ENCODE results near the gene TMEM129.

Gene TMEM129

DNA sequence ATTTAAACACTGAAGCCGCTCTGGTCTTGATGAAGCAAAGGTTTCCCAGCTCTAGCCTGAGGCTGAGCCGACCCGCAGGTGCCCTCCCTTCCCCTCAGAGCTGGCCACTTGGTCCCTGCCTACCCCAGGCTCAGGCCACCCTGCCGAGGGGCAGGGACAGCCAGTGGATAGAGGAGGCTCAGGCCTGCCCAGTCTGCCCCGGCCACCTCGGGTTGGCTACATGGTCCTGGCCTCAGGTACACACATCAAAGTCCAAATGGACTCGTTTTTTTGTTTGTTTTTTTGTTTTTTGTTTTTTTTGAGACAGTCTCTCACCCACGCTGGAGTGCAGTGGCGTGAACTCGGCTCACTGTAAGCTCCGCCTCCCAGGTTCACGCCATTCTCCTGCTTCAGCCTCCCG lies 24.0 kb upstream of the TMEM129 start:
- no peak for DNase-seq (ENCODE audit: low read depth, low spot score)

DNA sequence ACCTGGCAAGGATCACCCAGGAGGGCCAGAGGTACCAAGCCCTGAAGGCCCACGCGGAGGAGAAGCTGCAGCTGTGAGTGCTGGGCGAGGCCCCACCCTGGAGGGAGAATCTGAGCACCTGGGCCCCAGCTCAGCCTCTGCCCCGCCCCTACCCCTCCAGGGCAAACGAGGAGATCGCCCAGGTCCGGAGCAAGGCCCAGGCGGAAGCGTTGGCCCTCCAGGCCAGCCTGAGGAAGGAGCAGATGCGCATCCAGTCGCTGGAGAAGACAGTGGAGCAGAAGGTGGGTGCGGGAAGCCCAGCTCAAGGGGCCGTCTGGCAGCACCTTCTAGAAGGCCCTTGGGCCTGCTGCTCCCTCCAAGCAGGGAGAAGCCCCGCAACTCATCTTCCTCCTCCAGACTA lies 23.4 kb upstream of the TMEM129 start:
- DNase-seq (ENCODE audit: low read depth, low spot score), result no peak

DNA sequence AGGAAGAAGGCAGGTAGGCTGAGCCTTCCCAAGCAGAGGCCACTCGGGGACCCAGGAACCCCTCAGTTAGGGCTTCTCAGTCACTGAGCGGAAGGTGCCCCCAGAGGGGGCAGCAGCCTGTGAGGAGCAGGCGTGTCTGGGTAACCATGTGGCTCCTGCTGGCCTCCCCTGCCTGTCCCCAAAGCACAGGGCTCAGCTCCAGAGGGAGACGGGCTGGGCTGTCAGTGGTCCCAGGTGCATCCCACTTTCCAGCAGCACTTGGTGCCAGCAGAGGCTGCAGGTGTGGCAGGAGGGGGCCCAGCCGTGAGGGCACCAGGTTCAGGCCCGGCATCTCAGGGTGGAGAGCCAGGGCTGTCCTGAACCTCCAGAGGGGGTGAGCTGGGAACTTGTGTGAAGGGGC lies 22.9 kb upstream of the TMEM129 start:
- no peak for DNase-seq (ENCODE audit: low read depth, low spot score)

DNA sequence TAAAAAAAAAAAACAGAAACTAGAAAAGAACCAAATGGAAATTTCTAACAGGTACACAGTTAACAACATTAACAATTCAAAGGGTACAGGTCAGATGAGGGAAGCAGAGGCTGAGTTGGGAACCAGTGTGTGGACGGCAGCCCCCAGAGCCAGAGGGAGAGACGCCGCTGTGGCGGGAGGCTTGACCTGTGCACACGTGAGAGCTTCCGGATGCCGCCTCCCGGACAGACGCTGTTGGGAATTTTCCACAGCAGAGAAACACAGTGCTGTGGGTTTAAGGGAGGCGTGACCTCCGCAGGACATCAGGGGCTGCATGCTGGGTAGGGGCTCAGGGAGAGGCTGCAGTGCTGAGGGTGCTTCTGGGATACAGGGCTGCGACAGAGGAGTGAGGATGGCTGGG lies 22.4 kb upstream of the TMEM129 start:
- no peak for DNase-seq (ENCODE audit: low read depth, low spot score)

DNA sequence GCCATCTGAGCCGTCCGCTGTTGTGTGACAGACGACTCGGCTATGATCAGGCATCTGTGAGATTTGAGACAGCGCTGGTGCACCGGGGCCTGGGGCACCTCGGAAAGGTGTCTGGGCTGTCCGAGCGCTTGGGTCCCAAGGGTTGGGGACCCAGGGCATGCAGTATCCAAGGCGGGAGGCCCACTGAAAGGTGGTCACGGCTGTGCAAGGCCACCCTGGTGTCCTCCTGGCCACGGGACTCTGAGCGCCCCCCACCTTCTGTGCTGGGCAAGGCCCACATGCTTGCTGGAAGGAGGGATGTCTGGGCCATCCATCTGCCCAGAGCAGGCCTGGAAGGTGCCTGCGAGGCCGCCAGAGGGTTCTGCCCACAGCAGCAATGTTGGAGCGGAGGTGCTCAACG lies 20.1 kb upstream of the TMEM129 start:
- no peak for DNase-seq (ENCODE audit: low read depth, low spot score)

DNA sequence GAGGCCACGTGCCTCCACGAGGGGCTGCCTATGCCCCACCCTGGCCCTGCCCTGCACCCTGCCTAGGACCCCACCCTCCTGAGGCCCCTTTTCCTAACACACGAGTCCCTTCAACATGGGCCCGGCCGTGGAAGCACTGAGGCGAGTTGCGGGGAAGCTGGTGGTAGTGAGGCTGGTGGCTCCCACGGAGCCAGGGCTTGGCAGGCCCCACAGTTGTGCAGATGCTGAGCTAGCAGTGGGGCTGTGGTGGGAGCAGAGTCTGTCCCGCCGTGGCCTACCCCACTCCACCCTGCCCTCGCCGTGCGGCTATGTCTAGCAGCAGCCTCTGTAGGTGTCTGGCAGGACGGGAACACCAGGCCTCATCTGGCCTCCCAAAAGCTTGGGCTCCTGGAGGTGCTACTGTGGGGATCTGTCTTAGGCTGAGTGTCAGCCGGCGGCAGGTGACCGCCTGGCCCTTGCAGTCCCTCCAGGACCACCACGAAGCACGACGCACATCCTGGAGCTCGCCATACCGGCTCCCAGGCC lies 19.0 kb upstream of the TMEM129 start:
- DNase-seq (ENCODE audit: low read depth, low spot score), result no peak

DNA sequence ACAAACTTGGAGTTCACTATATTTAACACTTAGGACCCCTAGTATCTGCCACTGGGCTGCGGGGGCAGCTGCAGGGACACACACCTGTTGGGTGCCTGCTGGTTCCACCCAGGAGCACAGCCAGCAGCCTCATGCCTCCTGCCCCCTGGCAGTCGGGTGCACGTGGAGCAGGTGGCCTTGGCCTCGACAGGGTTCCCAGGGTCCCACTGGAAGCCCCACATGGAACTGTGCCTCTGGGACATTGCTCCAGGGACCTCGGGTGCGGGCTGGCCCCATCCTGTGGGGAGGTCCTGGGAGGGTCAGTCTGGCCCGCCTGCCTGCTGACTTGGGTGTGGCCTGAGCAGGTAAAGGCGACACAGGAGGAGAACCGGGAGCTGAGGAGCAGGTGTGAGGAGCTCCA lies 18.2 kb upstream of the TMEM129 start:
- DNase-seq (ENCODE audit: low read depth, low spot score), result no peak

DNA sequence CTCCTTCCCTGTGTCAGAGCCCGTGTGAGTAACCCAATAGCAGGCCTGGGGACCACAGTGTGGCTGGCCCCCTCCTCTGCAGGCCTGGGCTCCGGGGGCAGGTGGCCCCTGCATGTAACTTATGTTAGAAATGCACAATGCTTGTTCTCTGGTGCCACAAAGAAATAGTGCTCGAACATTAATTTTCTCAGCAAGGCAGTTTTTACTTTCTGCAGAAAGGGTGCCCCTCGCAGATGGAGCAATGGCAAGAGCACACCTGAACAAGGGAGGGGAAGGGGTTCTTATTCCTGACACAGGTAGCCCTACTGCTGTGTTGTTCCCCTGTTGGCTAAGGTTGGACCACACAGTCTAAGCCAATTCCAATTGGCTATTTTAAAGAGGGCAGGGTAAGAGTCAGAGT lies 17.3 kb upstream of the TMEM129 start:
- no peak for DNase-seq (ENCODE audit: low read depth, low spot score)

DNA sequence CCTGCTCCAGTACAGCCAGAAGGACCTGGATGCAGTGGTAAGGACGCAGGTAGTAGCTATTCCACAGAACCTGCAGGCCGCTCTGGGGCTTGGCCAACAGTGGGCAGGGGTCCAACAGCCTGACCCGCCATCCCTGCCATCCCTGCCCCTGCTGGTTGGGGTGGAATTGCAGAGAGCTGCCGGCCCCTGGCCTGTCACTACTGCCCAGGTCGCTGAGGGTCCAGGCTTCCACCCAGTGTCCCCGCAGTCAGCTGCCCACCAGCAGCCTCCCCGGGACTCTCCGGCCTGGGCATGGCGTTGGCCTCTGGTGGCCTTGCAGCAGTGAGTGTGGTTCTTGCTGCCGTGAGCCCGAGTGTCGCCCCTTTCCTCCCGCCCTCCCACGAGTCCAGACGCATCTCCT lies 16.5 kb upstream of the TMEM129 start:
- DNase-seq (ENCODE audit: low read depth, low spot score), result no peak

DNA sequence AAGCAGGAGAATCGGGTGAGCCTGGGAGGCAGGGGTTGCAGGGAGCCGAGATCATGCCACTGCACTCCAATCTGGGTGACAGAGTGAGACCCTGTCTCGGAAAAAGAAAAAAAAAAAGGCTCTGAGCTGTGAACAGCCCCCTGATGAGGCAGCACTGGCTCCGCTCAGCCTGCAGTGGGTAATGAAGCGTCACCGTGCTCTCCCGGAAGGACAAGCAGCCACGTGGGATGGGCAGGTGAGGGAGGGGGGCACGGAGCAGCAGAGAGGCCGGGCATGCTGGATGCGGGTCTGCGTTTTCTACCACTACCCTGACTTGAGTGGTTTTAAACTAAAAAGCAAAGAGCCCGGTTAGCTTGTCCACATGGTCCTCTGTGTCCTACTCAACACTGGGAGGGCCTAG lies 15.7 kb upstream of the TMEM129 start:
- no peak for DNase-seq (ENCODE audit: low read depth, low spot score)

DNA sequence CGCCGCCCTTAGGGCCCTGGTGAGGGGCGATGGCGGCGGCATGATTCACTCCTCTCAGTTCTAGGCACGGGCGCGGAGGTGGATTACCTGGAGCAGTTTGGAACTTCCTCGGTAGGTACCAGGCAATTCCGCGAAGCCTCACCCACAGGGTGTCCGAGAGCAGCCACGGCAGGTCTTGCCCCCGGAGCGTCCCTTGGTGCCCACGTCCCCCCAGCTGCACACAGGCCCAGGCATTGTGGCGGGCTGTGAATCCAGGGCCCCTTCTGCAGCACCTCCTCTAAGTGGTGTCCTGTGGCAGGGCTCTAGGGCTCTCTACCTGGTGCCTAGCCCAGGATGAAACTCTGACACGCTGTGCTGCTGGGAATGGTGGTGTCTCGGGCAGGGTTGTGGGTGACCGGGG lies 14.1 kb upstream of the TMEM129 start:
- no peak for DNase-seq (ENCODE audit: low read depth, low spot score)

DNA sequence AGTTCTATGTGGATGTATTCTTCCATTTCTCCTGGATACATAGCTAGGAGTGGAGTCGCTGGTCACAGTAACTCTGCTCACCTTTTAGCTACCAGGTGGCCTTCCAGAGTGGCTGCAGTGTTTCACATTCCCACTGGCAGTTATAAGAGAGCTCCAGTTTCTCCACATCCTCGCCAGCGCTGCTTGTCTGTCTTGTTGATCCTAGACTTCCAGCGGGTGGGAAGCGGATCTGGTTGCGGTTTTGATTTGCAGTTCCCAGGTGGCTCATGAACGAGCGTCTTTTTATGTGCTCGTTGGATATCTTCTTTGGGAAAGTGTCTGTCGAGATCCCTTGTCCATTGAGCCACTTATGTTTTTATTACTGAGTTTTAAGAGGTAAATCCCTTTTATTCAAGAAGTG lies 11.8 kb upstream of the TMEM129 start:
- no peak for DNase-seq (ENCODE audit: low read depth, low spot score)

DNA sequence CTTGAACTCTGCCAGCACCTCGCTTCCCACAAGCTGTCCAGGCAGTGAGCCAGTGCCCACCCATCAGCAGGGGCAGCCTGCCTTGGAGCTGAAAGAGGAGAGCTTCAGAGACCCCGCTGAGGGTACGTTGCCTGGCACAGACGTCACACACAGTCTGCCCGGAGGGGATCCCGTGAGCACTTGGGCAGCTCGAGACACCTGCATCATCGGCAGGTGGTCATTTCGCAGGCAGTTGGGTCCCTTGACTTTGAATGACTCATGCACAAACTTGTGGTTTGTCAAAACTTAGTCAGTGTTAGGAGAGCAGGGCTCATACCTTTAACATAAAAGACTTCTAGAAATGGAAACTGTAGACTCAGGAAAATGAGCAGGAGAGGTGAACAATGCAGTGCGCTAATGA lies 10.1 kb upstream of the TMEM129 start:
- no peak for DNase-seq (ENCODE audit: low read depth, low spot score)

DNA sequence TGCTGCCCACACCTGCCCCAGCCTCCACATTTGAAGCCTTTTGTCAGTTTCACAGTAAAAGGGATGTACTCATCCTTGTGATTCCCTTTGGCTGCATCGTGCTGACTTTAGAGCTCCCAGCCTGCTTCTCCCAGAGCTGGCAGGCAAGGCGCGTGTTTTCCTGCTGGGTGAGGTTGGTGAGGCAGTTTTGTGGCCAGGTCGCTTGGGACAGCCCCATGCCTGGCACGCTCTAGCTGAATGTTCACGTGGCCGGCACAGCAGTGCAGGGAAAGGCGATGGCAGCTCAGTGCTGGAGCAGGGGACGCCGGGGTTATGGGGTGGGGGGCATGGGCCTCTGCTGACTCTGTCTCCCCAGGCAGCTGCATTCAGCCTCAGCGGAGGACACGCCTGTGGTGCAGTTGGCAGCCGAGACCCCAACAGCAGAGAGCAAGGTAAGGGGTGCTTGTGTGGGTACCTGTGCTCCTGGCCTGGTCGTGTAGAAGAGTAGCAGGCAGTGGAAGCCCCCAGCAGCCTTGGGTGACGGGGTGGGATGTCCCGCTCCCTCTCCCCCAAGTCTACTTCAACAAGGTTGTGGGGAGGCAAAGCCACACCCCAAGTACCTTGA lies 9.5 kb upstream of the TMEM129 start:
- DNase-seq (ENCODE audit: low read depth, low spot score), result no peak

DNA sequence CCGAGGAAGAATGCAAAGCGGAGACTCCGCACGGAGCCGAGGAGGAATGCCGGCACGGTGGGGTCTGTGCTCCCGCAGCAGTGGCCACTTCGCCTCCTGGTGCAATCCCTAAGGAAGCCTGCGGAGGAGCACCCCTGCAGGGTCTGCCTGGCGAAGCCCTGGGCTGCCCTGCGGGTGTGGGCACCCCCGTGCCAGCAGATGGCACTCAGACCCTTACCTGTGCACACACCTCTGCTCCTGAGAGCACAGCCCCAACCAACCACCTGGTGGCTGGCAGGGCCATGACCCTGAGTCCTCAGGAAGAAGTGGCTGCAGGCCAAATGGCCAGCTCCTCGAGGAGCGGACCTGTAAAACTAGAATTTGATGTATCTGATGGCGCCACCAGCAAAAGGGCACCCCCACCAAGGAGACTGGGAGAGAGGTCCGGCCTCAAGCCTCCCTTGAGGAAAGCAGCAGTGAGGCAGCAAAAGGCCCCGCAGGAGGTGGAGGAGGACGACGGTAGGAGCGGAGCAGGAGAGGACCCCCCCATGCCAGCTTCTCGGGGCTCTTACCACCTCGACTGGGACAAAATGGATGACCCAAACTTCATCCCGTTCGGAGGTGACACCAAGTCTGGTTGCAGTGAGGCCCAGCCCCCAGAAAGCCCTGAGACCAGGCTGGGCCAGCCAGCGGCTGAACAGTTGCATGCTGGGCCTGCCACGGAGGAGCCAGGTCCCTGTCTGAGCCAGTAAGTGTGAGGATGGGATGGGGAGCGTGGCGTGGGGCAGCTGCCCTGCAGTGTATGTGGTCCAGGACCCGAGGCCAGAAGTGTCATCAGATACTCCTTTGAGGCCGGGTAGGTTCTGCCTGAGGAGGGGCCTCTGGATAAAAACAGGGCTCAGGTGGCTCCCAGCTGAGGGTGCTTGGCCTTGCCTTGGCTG lies 7.2 kb upstream of the TMEM129 start:
- no peak for DNase-seq (ENCODE audit: low read depth, low spot score)

DNA sequence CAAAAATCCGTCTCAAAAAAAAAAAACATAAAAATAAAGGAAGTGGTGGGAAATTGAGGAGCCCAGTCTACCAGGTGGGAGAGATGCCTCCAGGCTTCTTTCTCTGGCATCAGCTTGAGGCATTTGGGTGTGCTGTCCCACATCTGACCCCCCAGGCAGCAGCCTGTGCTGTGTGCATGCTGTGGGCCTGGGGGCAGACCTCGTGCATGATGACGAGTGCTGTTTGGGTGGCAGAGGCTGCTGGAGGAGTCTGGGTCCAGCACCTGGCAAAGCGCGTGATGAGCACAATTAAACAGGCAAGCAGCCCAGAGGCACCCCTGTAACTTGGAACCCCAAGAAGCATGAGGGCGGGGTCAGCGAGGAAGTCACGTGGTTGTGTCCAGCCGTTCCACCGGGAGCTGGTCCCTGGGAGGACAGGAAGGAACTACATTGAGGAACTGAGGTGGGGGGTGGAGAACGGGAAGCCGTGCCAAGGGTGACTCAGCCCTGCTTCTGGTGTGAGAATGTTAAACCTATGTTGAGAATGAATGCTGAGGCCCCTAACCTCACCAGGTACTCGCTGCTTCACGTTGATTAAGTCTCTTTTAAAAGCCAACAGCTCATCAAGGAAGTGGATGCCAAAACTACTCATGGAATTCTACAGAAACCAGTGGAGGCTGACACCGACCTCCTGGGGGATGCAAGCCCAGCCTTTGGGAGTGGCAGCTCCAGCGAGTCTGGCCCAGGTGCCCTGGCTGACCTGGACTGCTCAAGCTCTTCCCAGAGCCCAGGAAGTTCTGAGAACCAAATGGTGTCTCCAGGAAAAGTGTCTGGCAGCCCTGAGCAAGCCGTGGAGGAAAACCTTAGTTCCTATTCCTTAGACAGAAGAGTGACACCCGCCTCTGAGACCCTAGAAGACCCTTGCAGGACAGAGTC lies 6.3 kb upstream of the TMEM129 start:
- no peak for DNase-seq (ENCODE audit: low read depth, low spot score)

DNA sequence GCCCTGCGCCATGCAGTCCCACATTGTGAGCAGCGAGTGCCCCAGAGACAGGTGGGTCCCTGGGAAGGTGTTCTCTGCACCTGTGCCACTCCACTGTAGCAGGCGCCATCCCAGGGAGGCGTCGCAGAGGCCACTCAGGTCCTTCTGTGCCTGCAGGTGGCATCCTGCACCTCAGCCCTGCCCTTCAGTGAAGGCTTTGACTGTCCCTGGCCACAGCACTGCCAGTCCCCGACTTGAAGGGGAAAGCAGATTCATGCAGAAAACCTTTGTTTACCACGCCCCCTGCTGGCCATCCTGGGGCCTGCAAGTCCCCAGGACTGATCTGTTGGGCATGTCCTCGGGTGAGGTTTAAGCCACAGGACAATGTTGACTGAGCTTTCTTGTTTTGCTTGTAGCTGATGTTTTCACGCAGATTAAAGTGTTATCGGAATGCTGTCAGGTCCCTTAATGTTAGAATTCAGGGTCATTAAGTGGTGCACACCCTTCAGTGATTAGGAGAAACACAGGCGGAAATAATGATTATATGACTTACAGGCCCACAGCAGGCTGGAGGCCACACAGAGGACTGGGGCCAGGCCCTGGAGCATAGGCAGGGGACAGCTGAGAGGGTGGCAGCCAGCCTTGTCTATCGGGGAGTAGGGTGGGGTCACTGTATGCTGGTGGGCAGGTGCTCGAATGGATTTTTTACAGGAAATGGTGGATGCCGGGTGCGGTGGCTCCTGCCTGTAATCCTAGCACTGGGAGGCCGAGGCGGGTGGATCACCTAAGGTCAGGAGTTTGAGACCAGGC lies 5.2 kb upstream of the TMEM129 start:
- DNase-seq (ENCODE audit: low read depth, low spot score), result peak; percentile 52

DNA sequence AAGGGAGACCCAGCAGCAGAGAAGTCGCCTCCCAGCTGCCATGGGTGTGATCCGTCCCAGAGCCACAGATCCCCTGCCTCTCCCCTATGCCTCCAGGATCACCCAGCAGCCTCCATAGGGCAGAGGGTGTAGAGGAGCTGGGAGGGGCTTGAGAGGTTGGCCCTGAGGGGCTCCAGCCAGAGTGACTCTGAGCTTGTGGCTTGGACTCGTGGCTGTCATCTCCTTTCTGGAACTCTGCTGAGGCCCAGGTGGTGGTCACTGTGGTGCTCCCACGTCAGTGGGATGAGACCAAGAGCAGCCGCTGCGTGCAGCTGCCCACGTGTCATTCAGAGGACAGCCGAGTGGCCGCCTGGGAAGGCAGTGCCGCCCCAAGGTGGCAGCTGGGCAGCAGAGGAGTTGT lies 4.4 kb upstream of the TMEM129 start:
- no peak for DNase-seq (ENCODE audit: low read depth, low spot score)

DNA sequence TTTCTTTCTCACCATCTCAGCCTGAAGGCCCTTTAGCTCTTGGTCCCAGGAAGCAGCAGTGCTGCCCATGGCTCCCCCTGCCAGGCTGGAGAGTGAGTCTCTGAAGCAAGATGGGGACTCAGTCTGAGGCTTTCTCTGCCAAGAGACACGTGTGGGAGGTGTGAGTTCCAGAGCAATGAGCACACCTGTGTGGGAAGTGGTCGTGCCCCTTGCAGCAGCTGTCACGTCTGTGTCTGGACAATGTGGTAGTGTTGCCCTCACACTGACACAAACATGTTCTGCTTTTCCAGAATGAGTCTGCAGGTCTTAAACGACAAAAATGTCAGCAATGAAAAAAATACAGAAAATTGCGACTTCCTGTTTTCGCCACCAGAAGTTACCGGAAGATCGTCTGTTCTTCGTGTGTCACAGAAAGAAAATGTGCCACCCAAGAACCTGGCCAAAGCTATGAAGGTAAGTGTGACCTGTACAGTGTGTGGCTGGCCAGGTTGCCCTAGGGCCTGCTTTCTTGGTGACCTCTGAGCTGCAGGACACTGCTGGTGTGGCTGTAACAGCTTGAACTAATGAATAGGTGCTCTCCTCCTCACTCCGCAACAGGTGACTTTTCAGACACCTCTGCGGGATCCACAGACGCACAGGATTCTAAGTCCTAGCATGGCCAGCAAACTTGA lies 2.1 kb upstream of the TMEM129 start:
- DNase-seq (ENCODE audit: low read depth, low spot score), result no peak

DNA sequence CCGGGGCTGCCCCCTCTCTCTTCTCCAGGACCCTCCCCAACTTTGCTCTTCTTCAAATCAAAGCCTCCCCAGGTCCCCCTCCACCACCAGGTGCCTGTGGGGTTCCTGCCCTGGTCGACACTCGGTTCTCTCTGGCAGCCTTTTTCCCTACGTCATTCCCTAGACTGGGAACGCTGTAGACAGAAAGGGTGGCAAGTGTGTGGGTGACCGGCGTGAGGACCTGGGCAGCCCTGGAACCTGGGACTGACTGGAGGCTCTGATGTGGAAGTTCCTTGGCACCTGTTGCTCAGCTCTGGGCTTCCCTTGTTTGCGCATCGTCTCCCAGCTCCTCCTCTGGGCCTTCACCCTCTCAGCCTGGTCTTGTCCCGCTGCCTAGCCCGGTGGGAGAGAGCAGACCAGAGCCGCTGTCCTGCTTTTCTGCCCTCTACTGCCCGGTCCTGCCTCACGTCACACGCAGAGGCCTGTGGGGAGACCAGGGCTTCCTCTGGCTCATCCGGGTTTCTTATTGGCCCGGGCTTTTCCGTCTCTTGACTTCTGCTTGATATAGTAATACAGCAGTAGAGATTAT lies 1.5 kb upstream of the TMEM129 start:
- DNase-seq (ENCODE audit: low read depth, low spot score), result no peak
